Measurements from ENCODE around the gene ADAMTSL2. TPM values are rescaled to one million over a fixed set of nuclear protein-coding genes. Genes with fewer than 3 reads are reported as not detected.

ADAMTSL2 gene
- total RNA-seq, 4 donors from 2014 or later, result 0.34 to 0.75 (median 0.57) TPM

DNA sequence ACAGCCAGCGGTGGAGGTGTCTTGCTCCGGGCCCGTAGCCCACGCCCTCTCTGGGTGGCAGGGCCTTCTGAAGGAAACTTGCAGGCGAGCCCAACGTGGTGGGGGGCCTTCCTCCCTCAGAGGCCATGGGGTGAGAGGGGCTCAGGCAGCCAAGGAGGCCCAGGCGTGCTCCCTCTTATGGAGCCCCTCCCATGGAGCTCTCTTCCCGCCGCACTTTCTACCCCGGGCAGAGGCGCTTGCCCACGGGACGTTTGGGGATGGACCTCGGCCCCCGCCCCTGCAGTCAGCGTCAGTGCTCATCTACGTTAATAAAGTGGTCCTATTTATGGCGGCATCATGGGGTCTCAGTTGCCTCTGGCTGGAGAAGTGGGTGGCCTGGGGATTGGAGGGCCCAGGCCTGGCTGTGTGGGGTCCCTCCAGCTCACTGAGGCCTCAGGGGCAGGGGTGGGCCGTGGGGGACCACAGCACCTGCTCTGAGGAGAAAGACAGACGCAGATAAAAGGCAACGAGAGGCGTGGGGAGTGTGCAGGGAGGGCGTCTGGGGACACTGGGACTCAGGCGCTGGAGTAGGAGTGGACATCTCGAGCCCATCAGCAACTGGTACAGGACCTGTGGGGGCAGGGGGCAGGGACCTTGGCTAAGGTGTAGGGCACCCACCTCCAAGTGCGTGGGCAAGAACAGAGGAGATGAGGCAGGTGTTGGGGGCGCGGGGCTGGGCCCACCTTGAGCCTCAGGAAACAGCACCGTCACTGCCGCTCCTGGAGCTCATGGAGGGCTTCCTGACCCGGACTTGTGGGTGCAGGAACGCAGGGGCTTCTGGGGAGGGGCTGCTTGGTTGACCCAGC is 40.9 kb downstream of the ADAMTSL2 start:
- no peak for TF ChIP-seq CTCF (IDR thresholded peaks at IDR 0.05; ENCODE audit: low read depth)

- no peak for TF ChIP-seq CTCF (IDR thresholded peaks at IDR 0.05; ENCODE audit: low read depth)
These were observed 41.7 kb downstream of the ADAMTSL2 start for GRCh38 chr9:133576031-133576874.

DNA sequence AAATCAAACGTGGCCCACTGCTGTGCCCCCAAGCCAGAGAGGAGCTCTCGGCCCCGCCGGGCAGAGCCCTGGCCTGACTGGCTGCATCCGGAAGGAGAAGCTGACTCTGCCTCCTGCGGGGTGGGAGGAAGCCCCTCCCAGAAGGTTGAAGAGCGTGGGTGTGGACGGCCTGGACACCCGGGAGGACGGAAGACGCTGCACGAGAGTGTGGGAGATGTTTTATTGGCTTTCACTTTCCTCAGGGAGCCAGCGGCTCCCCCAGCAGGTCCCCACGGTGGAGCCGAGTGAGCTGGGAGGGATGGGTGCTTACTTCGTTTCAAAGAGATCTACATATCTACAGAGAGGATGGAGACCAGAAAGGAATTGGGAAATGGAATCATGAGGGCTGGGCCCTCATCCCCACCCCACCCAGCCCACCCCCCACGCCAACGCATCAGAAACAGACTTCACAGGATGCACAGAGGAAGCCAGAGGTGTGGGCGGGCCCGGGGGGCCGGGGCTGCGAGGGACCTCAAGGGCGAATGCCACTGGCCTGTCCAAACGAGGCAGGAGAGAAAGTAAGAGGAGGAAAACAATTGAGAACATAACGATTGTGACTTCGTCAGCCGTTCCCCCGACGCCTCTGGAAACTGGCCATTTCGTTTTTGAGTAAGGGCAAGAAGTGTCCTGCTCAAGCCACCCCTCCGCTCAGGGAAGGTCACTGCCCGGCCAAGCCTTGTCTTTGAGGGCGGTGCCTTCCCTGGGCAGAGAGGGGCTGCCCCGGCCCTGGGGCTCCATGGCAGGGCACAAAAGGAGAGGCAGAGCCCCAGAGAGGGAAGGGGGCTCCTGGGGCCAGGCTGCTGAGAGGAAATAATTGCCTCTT is 42.6 kb downstream of the ADAMTSL2 start:
- no peak for TF ChIP-seq CTCF (IDR thresholded peaks at IDR 0.05; ENCODE audit: low read depth)

- no peak for TF ChIP-seq CTCF (IDR thresholded peaks at IDR 0.05; ENCODE audit: low read depth)
These were observed 43.2 kb downstream of the ADAMTSL2 start for GRCh38 chr9:133577737-133578112.

DNA sequence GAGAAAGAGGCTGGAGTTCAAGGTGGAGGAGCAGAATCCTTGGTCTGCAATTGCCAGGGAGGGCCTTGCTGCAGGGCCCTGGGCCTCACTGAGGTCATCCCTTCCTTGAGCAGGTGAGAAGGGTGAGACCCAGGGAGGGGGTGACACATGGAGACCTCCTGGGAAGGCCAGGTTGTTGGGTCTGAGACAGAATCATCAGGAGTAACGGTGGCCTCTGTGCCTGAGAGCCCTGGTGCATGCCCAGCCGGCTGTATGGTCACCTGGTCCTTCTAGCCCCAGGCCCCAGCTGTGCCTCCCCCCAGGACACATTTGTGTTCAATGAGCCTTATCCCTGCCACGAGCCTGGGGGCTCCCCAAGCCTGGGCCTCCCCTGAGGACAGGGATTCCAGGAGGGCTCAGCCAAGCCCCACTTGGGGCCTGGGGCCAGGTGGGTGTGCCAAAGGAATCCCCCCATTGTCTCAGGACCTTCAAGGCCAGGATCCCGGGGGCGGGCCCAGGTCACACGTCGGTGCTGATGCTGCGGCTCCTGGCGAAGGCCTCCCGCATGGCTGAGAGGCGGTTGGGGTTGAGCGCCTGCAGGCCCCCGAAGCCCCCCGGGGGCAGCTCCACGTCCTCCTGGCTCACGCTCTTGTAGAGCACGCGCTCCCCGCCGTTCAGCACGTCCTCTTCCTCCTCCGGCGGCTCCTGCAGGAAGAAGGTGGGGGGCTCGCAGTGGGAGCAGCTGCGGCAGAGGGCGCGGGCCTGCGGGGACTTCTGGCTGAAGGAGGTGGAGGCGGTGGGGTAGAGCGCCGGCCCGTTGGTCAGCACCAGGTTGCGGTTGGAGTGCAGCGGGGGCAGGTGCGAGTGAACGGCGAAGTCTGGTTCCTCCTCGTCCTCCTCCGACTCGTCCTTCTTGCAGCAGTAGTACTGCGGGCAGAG is 44.3 kb downstream of the ADAMTSL2 start:
- TF ChIP-seq CTCF (IDR thresholded peaks at IDR 0.05; ENCODE audit: low read depth), result no peak

DNA sequence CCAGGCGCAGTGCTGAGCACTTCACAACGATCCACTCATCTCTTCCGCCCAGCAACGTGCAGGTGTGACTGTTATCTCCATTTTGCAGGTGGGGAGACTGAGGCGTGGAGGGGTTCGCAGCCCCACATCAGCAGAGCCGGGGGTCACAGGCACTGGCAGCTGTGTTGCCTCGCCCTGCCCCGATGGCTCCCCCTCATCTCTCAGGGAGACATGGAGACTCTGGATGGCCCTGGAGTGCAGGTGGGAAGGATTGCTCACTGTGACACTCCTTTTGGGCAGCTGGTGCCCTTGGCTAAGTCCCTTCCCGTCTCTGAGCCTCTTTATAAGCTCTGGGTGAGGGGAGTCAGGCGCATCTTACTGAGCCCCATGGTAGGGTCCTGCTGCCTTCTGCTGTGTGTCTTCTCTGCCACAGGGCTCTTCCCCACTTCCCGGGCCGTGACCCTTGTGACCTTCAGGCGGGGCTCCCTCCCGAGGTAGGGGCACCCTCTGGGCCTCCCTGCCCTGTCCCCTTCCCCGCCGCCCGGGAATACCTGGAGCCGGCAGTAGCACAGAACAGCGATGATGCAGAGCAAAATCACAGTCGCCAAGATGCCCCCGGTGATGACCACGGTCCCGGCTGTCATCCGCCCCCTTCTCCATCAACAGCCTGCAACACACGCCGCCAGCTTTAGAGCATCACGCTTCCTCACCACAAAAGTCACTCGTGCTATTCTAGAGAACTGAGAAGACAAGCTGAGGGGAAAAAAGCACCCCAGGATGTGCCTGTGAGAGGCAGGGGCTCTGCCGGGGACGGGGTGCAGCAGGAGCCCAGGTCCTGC is 45.3 kb downstream of the ADAMTSL2 start:
- TF ChIP-seq CTCF (IDR thresholded peaks at IDR 0.05; ENCODE audit: low read depth), result no peak

Data from subcutaneous adipose tissue (tissue), 4 donors.